ENCODE measurements around the gene ZFAND3.

Gene ZFAND3

GRCh38 chr6:37798436-37799262, 20.9 kb upstream of the ZFAND3 start:
- no peak for DNase-seq (ENCODE audit: low read depth in 2 of 2)

GRCh38 chr6:37799263-37799644, 20.3 kb upstream of the ZFAND3 start:
- DNase-seq (ENCODE audit: low read depth in 2 of 2): no peak

- no peak for DNase-seq (ENCODE audit: low read depth in 2 of 2)
These were observed 18.6 kb upstream of the ZFAND3 start for GRCh38 chr6:37800703-37801604.

- no peak for DNase-seq (ENCODE audit: low read depth in 2 of 2)
These were observed 18.0 kb upstream of the ZFAND3 start for GRCh38 chr6:37801605-37801940.

- DNase-seq (ENCODE audit: low read depth in 2 of 2): no peak
These were observed 16.7 kb upstream of the ZFAND3 start for GRCh38 chr6:37802810-37803209.

GRCh38 chr6:37804586-37804985, 14.9 kb upstream of the ZFAND3 start:
- DNase-seq (ENCODE audit: low read depth in 2 of 2): no peak

- DNase-seq (ENCODE audit: low read depth in 2 of 2): no peak
These were observed 13.3 kb upstream of the ZFAND3 start for GRCh38 chr6:37806213-37806612.

GRCh38 chr6:37807656-37808055, 11.9 kb upstream of the ZFAND3 start:
- no peak for DNase-seq (ENCODE audit: low read depth in 2 of 2)

GRCh38 chr6:37809197-37809543, 10.4 kb upstream of the ZFAND3 start:
- no peak for DNase-seq (ENCODE audit: low read depth in 2 of 2)

GRCh38 chr6:37812841-37813240, 6.7 kb upstream of the ZFAND3 start:
- no peak for DNase-seq (ENCODE audit: low read depth in 2 of 2)

- DNase-seq (ENCODE audit: low read depth in 2 of 2): no peak
These were observed 5.2 kb upstream of the ZFAND3 start for GRCh38 chr6:37814374-37814773.

GRCh38 chr6:37816599-37817375, 2.7 kb upstream of the ZFAND3 start:
- no peak for DNase-seq (ENCODE audit: low read depth in 2 of 2)

- peak; percentile 88 to 91 for DNase-seq (ENCODE audit: low read depth in 2 of 2)
These were observed 871 bp upstream of the ZFAND3 start for GRCh38 chr6:37818536-37819176.

- peak in 1 of 2 experiments; percentile 20 for DNase-seq (ENCODE audit: low read depth in 2 of 2)
These were observed 533 bp downstream of the ZFAND3 start for GRCh38 chr6:37819802-37820717.

GRCh38 chr6:37820718-37821079, 1.2 kb downstream of the ZFAND3 start:
- DNase-seq (ENCODE audit: low read depth in 2 of 2): no peak

- no peak for DNase-seq (ENCODE audit: low read depth in 2 of 2)
These were observed 1.9 kb downstream of the ZFAND3 start for GRCh38 chr6:37821446-37821845.

- DNase-seq (ENCODE audit: low read depth in 2 of 2): peak in 1 of 2 experiments; percentile 15
These were observed 3.5 kb downstream of the ZFAND3 start for GRCh38 chr6:37822851-37823682.

- DNase-seq (ENCODE audit: low read depth in 2 of 2): no peak
These were observed 4.6 kb downstream of the ZFAND3 start for GRCh38 chr6:37824170-37824569.

GRCh38 chr6:37826188-37826587, 6.7 kb downstream of the ZFAND3 start:
- DNase-seq (ENCODE audit: low read depth in 2 of 2): no peak

GRCh38 chr6:37826993-37827392, 7.5 kb downstream of the ZFAND3 start:
- DNase-seq (ENCODE audit: low read depth in 2 of 2): no peak
